H9 (cell line): ENCODE results near the gene NFIX. TPM values are rescaled to one million over a fixed set of nuclear protein-coding genes. Genes with fewer than 3 reads are reported as not detected.

ENCODE experiments used
- DNase-seq: peaks from one replicate; pipeline ENCODE4 v3.0.0-alpha.2; 2017
- H2AFZ ChIP-seq: one replicate; pipeline ENCODE4 v1.6.1; 2013; ENCODE audit warnings: mild to moderate bottlenecking, low read length, control low read depth, moderate library complexity
- H2AK5ac ChIP-seq: 2 replicates; pipeline ENCODE4 v1.6.1; 2013; ENCODE audit warnings: low read length, control low read depth, mixed read lengths; ENCODE audit not compliant: insufficient read length
- H2BK120ac ChIP-seq: one replicate; pipeline ENCODE4 v1.6.1; 2013; ENCODE audit warnings: low read depth, mild to moderate bottlenecking, low read length, control low read depth, inconsistent platforms; ENCODE audit not compliant: poor library complexity, severe bottlenecking
- H2BK12ac ChIP-seq: 2 replicates; pipeline ENCODE4 v1.6.1; 2013; ENCODE audit warnings: low read length, control low read depth, mixed read lengths, low read depth; ENCODE audit not compliant: insufficient read length
- H2BK15ac ChIP-seq: 2 replicates; pipeline ENCODE4 v1.6.1; 2013; ENCODE audit warnings: low read depth, low read length, control low read depth
- H2BK20ac ChIP-seq: one replicate; pipeline ENCODE4 v1.6.1; 2013; ENCODE audit warnings: low read depth, mild to moderate bottlenecking, low read length, control low read depth, inconsistent platforms; ENCODE audit not compliant: poor library complexity, severe bottlenecking
- H2BK5ac ChIP-seq: 2 replicates; pipeline ENCODE4 v1.6.1; 2013; ENCODE audit warnings: low read length, control low read depth, mixed read lengths; ENCODE audit not compliant: insufficient read length
- H3K14ac ChIP-seq: 2 replicates; pipeline ENCODE4 v1.6.1; 2013; ENCODE audit warnings: low read length, control low read depth; ENCODE audit not compliant: insufficient read depth
- H3K18ac ChIP-seq: 2 replicates; pipeline ENCODE4 v1.6.1; 2013; ENCODE audit warnings: low read depth, mild to moderate bottlenecking, mixed read lengths, low read length, control low read depth; ENCODE audit not compliant: insufficient read length
- H3K23ac ChIP-seq: 2 replicates; pipeline ENCODE4 v1.6.1; 2013; ENCODE audit warnings: low read length, control low read depth, mixed read lengths, low read depth; ENCODE audit not compliant: insufficient read length
- H3K23me2 ChIP-seq: 2 replicates; pipeline ENCODE4 v1.6.1; 2013; ENCODE audit warnings: low read depth, mild to moderate bottlenecking, mixed read lengths, low read length, control low read depth; ENCODE audit not compliant: insufficient read length, poor library complexity, severe bottlenecking
- H3K27ac ChIP-seq: 2 replicates; pipeline ENCODE4 v1.5.1; 2013; ENCODE audit warnings: low read length, control low read depth, mixed read lengths, low read depth; ENCODE audit not compliant: insufficient read length
- H3K27me3 ChIP-seq: 2 replicates; pipeline ENCODE4 v1.6.1; 2013; ENCODE audit warnings: low read length, control low read depth, inconsistent platforms; ENCODE audit not compliant: insufficient read depth
- H3K4ac ChIP-seq: 2 replicates; pipeline ENCODE4 v1.6.1; 2013; ENCODE audit warnings: low read depth, mild to moderate bottlenecking, control low read depth, inconsistent platforms, low read length, moderate library complexity
- H3K4me1 ChIP-seq: 2 replicates; pipeline ENCODE4 v1.6.1; 2013; ENCODE audit warnings: low read length, control low read depth, inconsistent platforms; ENCODE audit not compliant: insufficient read depth
- H3K4me2 ChIP-seq: 2 replicates; pipeline ENCODE4 v1.6.1; 2013; ENCODE audit warnings: low read length, control low read depth, mixed read lengths; ENCODE audit not compliant: insufficient read length, insufficient read depth
- H3K56ac ChIP-seq: 2 replicates; pipeline ENCODE4 v1.6.1; 2013; ENCODE audit warnings: low read depth, mild to moderate bottlenecking, mixed read lengths, low read length, control low read depth; ENCODE audit not compliant: insufficient read length
- H3K79me1 ChIP-seq: 2 replicates; pipeline ENCODE4 v1.6.1; 2013; ENCODE audit warnings: low read depth, mild to moderate bottlenecking, moderate library complexity, low read length, control low read depth, inconsistent platforms; ENCODE audit not compliant: insufficient read depth, poor library complexity, severe bottlenecking
- H3K79me2 ChIP-seq: 2 replicates; pipeline ENCODE4 v1.6.1; 2013; ENCODE audit warnings: low read length, control low read depth, inconsistent platforms; ENCODE audit not compliant: insufficient read depth
- H3K9ac ChIP-seq: 2 replicates; pipeline ENCODE4 v1.6.1; 2013; ENCODE audit warnings: low read length, control low read depth, mixed read lengths; ENCODE audit not compliant: insufficient read length; ENCODE audit errors: extremely low read depth
- H3K9me3 ChIP-seq: one replicate; pipeline ENCODE4 v1.6.1; 2013; ENCODE audit warnings: low read depth, low read length, inconsistent platforms; ENCODE audit not compliant: control insufficient read depth
- H3T11ph ChIP-seq: one replicate; pipeline ENCODE4 v1.6.1; 2013; ENCODE audit warnings: mild to moderate bottlenecking, low read length, control low read depth, inconsistent platforms
- H4K20me1 ChIP-seq: one replicate; pipeline ENCODE4 v1.6.1; 2013; ENCODE audit not compliant: control insufficient read depth, insufficient read length, insufficient read depth
- H4K5ac ChIP-seq: 2 replicates; pipeline ENCODE4 v1.6.1; 2013; ENCODE audit warnings: low read depth, mild to moderate bottlenecking, mixed read lengths, low read length, control low read depth; ENCODE audit not compliant: insufficient read length
- H4K8ac ChIP-seq: replicated peaks from 2 replicates; pipeline ENCODE4 v1.6.1; 2013; ENCODE audit warnings: low read length, control low read depth, mixed read lengths, low read depth; ENCODE audit not compliant: insufficient read length
- H4K91ac ChIP-seq: 2 replicates; pipeline ENCODE4 v1.6.1; 2013; ENCODE audit warnings: low read depth, mild to moderate bottlenecking, moderate library complexity, mixed read lengths, low read length, control low read depth; ENCODE audit not compliant: insufficient read length
- H3K27ac Mint-ChIP-seq, 3 experiments: 2 replicates in 2 of 3; 3 replicates in 1 of 3; pipeline ENCODE4 v1.8.0; 2020 to 2021; ENCODE audit warnings: mixed read lengths in 3 of 3, mild to moderate bottlenecking in 1 of 3, moderate library complexity in 1 of 3
- H3K27me3 Mint-ChIP-seq: 2 replicates; pipeline ENCODE4 v1.8.0; 2021; ENCODE audit warnings: low read depth, mild to moderate bottlenecking, moderate library complexity, mixed read lengths
- H3K36me3 Mint-ChIP-seq, 3 experiments: 2 replicates in 2 of 3; 3 replicates in 1 of 3; pipeline ENCODE4 v1.8.0; 2020 to 2021; ENCODE audit warnings: low read depth in 3 of 3, mixed read lengths in 3 of 3; ENCODE audit not compliant: insufficient read depth in 1 of 3
- H3K4me1 Mint-ChIP-seq, 2 experiments: 2 replicates each; pipeline ENCODE4 v1.8.0; 2020; ENCODE audit warnings: mixed read lengths in 2 of 2
- H3K4me3 Mint-ChIP-seq, 2 experiments: 2 replicates in 1 of 2; 3 replicates in 1 of 2; pipeline ENCODE4 v1.8.0; 2020 to 2021; ENCODE audit warnings: mild to moderate bottlenecking in 2 of 2, mixed read lengths in 2 of 2, moderate library complexity in 1 of 2
- H3K9me3 Mint-ChIP-seq, 2 experiments: 2 replicates in 1 of 2; 3 replicates in 1 of 2; pipeline ENCODE4 v1.8.0; 2020; ENCODE audit warnings: mild to moderate bottlenecking in 2 of 2, mixed read lengths in 2 of 2, moderate library complexity in 1 of 2
- CTCF ChIP-seq: fragments of 200-600 bp; sonication (generic); conservative IDR thresholded peaks from 3 replicates; pipeline ENCODE4 v1.8.0; 2021; ENCODE audit warnings: antibody characterized with exemption, mild to moderate bottlenecking
- WGBS: extraction: QIAGEN DNeasy Blood & Tissue Kit; methylation state at CpG from one replicate; pipeline ENCODE4 v1.1.7; 2013; ENCODE audit warnings: missing lambda C conversion rate, low lambda C conversion rate, mixed read lengths; ENCODE audit not compliant: insufficient read length; ENCODE audit errors: extremely low coverage; 5-methylcytosine and 5-hydroxymethylcytosine counted together
- total RNA-seq: library from RNA; stranded (reverse); gene quantifications from 2 replicates; pipeline ENCODE4 v1.2.1, GENCODE V29; 2021

Gene NFIX
- total RNA-seq, 1 experiment from 2014 or later = 0.31 TPM

DNA sequence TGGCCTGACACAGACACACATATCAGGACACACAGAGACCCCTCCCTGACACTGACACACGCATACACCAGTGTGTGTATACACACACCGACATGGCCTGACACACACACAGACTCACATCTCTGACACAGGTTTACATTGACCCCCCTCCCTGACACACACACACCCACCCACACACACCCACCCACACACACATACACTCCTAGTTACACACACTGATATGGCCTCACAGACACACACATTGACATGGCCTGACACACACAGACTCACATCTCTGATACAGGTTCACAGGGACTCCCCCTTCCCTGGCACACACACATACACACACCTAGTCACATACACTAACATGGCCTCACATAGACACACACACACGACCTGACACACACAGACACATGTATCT is 4.4 kb upstream of the NFIX start:
- no peak overlapping the region for H3K27ac ChIP-seq
- Mint-ChIP-seq H3K36me3 (peaks cover 0 to 2% (median 0%) of the 10 kb centered on the region in 3 experiments; a peak in 1 of 7 replicates), H3K27me3 (peaks cover 53% of the 10 kb centered on the region)

More for the DNA sequence above, 4.4 kb upstream of the NFIX start:
- Histone ChIP-seq H3K27me3 (peaks cover 29% of the 10 kb centered on the region), H2BK20ac (no peak overlapping the region), H4K91ac (no peak overlapping the region), H3K4me2 (no peak overlapping the region), H3K23ac (no peak overlapping the region), H3K79me2 (no peaks in the 10 kb centered on the region), H2BK5ac (no peak overlapping the region), H3K9me3 (no peaks in the 10 kb centered on the region), H2AFZ (no peak overlapping the region), H3K9ac (no peak overlapping the region), H2BK12ac (no peak overlapping the region), H4K5ac (no peak overlapping the region), H2BK15ac (no peak overlapping the region), H2BK120ac (no peak overlapping the region), H3K4ac (no peak overlapping the region), H3K4me1 (no peaks in the 10 kb centered on the region), H3T11ph (no peak overlapping the region), H3K18ac (no peak overlapping the region), H3K23me2 (peaks cover under 1% of the 10 kb centered on the region), H2AK5ac (no peak overlapping the region), H4K20me1 (peaks cover 5% of the 10 kb centered on the region), H3K14ac (no peak overlapping the region), H3K56ac (no peak overlapping the region), H4K8ac (no peak overlapping the region), H3K79me1 (no peaks in the 10 kb centered on the region)
- no peak overlapping the region for H3K27ac Mint-ChIP-seq
- H3K4me3 Mint-ChIP-seq = peak overlapping the region in 1 of 2 experiments; percentile 21; a peak in 2 of 5 replicates
- no CpG with 5 or more reads among the region's 3 CpGs for WGBS
- no peak for DNase-seq
- TF ChIP-seq CTCF = no peak
- peaks cover 2 to 9% of the 10 kb centered on the region in 2 experiments; a peak in 3 of 5 replicates for H3K9me3 Mint-ChIP-seq
- peaks cover 5 to 9% of the 10 kb centered on the region in 2 experiments for H3K4me1 Mint-ChIP-seq
